Panc1 (cell line): Measurements from ENCODE around the gene COL4A1. TPM values are rescaled to one million over a fixed set of nuclear protein-coding genes. Genes with fewer than 3 reads are reported as not detected.

Source experiments
- ATAC-seq: fragments of 200-7000 bp; cut with Tn5 transposase; 2 replicates; pipeline ENCODE4 v1.9.1; 2020; ENCODE audit warnings: mild to moderate bottlenecking, moderate library complexity
- BruUV-seq: library from RNA; stranded (reverse); fragments of 400-500 nt; replicated peaks from 2 replicates; lab custom pipeline; 2021; lab: Mats Ljungman, UMichigan
- CTCF ChIA-PET: fragments of 300-600 bp; sonication (Branson Sonifier 250); formaldehyde crosslinking; loops from one replicate; lab custom pipeline; 2022; ENCODE audit warnings: antibody characterized with exemption; lab: Charles Lee
- POLR2A ChIA-PET: fragments of 300-600 bp; sonication (Branson Sonifier 250); formaldehyde crosslinking; loops from one replicate; lab custom pipeline; 2022; ENCODE audit warnings: antibody characterized with exemption; lab: Charles Lee
- DNase-seq: peaks from one replicate; pipeline ENCODE4 v3.0.0-alpha.2; 2010; ENCODE audit warnings: low read depth, low spot score
- H3K27ac ChIP-seq: 2 replicates; pipeline ENCODE4 v1.5.1; 2011; ENCODE audit warnings: mild to moderate bottlenecking, low read length, inconsistent platforms
- H3K27me3 ChIP-seq: fragments of 200-500 bp; sonication (Bioruptor generic); 2 replicates; pipeline ENCODE4 v1.6.0; 2014; ENCODE audit warnings: low read length, inconsistent platforms; ENCODE audit not compliant: control insufficient read depth, insufficient read depth
- H3K36me3 ChIP-seq: fragments of 200-500 bp; sonication (Bioruptor generic); 2 replicates; pipeline ENCODE4 v1.5.1; 2014; ENCODE audit warnings: inconsistent platforms, mild to moderate bottlenecking, low read length, moderate library complexity; ENCODE audit not compliant: control insufficient read depth, insufficient read depth
- H3K4me1 ChIP-seq: 2 replicates; pipeline ENCODE4 v1.5.1; 2011; ENCODE audit warnings: inconsistent platforms, mild to moderate bottlenecking, low read length, moderate library complexity; ENCODE audit not compliant: control insufficient read depth, insufficient read depth
- H3K4me3 ChIP-seq, 2 experiments: 2 replicates each; pipeline ENCODE4 v1.5.1; 2011 to 2012; ENCODE audit warnings: low read depth in 2 of 2, low read length in 2 of 2, mild to moderate bottlenecking in 2 of 2, inconsistent platforms in 1 of 2, moderate library complexity in 1 of 2
- H3K9me3 ChIP-seq: fragments of 200-500 bp; sonication (Bioruptor generic); 2 replicates; pipeline ENCODE4 v1.5.1; 2014; ENCODE audit warnings: low read depth, mild to moderate bottlenecking, inconsistent platforms, low read length, moderate library complexity; ENCODE audit not compliant: control insufficient read depth, insufficient read depth
- POLR2AphosphoS5 ChIP-seq: IDR thresholded peaks from 2 replicates; pipeline ENCODE4 v1.6.1; 2012; ENCODE audit warnings: mild to moderate bottlenecking, low read depth, low read length, moderate library complexity
- SIN3A ChIP-seq: IDR thresholded peaks from 2 replicates; pipeline ENCODE4 v1.6.1; 2012; ENCODE audit warnings: low read depth, mild to moderate bottlenecking, low read length, moderate library complexity, borderline replicate concordance; ENCODE audit not compliant: insufficient read depth
- TCF7L2 ChIP-seq: IDR thresholded peaks from 2 replicates; pipeline ENCODE4 v1.6.1; 2011; ENCODE audit warnings: mild to moderate bottlenecking, low read depth, low read length, inconsistent platforms
- in situ Hi-C: cut with HindIII; loops from 2 replicates; pipeline ENCODE4 v1.10.0; 2016; ENCODE audit warnings: low sequenced_read_pairs, low pct_unique_long_range_greater_than_20kb
- intact Hi-C: fragments of 100-400 bp; cut with micrococcal nuclease; formaldehyde crosslinking; loops from one replicate; pipeline ENCODE4 v1.10.0; 2022; ENCODE audit not compliant: unreplicated experiment
- total RNA-seq: library from RNA; stranded (reverse); gene quantifications from one replicate; pipeline ENCODE4 v1.2.1, GENCODE V29; 2021; ENCODE audit not compliant: unreplicated experiment
- TF ChIP-seq, protein P1 (sequence below): fragments of 450-650 bp; IDR thresholded peaks from 2 replicates; pipeline ENCODE4 v1.5.1; 2017; ENCODE audit warnings: mild to moderate bottlenecking
- TF ChIP-seq, protein P2 (sequence below), 2 experiments: IDR thresholded peaks; 2 replicates each; pipeline ENCODE4 v1.6.1; 2011 to 2012; ENCODE audit warnings: low read depth in 2 of 2, control low read depth in 1 of 2, low read length in 1 of 2, mild to moderate bottlenecking in 1 of 2, moderate library complexity in 1 of 2; ENCODE audit not compliant: insufficient read depth in 1 of 2

Gene COL4A1
- total RNA-seq, 1 experiment from 2014 or later, result 1.1 TPM

DNA sequence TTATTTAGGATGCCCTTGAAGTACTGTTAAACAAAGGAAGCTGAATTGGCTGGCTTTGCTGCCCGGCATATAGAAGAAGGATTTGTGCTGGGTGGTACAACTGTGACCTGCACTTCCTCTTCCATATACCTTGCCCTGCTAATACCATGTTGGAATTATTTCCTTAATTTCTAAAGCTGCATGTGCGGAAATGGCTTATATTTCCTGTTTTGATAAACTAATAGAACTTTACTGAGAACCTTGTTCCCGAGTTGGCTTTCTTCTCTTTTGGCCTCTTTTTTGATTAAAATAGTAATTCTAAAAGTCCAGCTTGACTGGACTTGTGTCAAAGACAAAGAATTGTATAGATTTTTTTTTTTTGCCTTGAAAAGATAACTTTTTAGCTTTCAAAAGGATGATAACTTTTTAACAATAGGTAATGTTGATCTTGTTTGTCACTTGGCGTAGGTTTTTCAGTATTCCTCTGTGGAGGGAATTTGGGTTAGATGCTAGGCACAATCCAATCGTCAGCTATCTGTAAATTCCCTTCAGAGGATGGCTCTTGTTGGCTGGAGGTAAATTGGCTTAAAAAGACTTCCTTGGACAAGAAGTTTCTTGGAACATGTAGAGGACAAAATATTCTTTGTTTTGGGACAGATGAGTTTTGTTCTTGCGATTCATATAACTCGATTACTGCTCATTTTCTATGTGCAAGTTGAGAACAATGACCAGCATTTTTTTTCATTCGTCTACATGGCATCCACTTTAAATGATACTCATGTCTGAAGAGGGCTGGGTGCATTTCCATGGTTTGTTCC is 41.5 kb upstream of the COL4A1 start:
- H3K27ac ChIP-seq, result no peak overlapping the region
- ChIA-PET CTCF (no interaction called here), POLR2A (no interaction called here)
- TF ChIP-seq TCF7L2 (no peak), SIN3A (no peak), POLR2AphosphoS5 (no peak)
- TF ChIP-seq, protein P1, sequence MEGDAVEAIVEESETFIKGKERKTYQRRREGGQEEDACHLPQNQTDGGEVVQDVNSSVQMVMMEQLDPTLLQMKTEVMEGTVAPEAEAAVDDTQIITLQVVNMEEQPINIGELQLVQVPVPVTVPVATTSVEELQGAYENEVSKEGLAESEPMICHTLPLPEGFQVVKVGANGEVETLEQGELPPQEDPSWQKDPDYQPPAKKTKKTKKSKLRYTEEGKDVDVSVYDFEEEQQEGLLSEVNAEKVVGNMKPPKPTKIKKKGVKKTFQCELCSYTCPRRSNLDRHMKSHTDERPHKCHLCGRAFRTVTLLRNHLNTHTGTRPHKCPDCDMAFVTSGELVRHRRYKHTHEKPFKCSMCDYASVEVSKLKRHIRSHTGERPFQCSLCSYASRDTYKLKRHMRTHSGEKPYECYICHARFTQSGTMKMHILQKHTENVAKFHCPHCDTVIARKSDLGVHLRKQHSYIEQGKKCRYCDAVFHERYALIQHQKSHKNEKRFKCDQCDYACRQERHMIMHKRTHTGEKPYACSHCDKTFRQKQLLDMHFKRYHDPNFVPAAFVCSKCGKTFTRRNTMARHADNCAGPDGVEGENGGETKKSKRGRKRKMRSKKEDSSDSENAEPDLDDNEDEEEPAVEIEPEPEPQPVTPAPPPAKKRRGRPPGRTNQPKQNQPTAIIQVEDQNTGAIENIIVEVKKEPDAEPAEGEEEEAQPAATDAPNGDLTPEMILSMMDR, result no peak
- TF ChIP-seq, protein P2, sequence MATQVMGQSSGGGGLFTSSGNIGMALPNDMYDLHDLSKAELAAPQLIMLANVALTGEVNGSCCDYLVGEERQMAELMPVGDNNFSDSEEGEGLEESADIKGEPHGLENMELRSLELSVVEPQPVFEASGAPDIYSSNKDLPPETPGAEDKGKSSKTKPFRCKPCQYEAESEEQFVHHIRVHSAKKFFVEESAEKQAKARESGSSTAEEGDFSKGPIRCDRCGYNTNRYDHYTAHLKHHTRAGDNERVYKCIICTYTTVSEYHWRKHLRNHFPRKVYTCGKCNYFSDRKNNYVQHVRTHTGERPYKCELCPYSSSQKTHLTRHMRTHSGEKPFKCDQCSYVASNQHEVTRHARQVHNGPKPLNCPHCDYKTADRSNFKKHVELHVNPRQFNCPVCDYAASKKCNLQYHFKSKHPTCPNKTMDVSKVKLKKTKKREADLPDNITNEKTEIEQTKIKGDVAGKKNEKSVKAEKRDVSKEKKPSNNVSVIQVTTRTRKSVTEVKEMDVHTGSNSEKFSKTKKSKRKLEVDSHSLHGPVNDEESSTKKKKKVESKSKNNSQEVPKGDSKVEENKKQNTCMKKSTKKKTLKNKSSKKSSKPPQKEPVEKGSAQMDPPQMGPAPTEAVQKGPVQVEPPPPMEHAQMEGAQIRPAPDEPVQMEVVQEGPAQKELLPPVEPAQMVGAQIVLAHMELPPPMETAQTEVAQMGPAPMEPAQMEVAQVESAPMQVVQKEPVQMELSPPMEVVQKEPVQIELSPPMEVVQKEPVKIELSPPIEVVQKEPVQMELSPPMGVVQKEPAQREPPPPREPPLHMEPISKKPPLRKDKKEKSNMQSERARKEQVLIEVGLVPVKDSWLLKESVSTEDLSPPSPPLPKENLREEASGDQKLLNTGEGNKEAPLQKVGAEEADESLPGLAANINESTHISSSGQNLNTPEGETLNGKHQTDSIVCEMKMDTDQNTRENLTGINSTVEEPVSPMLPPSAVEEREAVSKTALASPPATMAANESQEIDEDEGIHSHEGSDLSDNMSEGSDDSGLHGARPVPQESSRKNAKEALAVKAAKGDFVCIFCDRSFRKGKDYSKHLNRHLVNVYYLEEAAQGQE (IDR thresholded peaks at IDR 0.05; ENCODE audit: insufficient read depth in 1 of 2, low read depth in 2 of 2, low read length in 1 of 2), result no peak
- no peaks in the 10 kb centered on the region for H3K36me3 ChIP-seq
- no peaks in the 10 kb centered on the region for H3K9me3 ChIP-seq
- intact Hi-C loops (no loop called here), in situ Hi-C loops (no loop called here)
- no peaks in the 10 kb centered on the region for H3K4me1 ChIP-seq
- no peak for DNase-seq
- ATAC-seq, result no peak
- H3K27me3 ChIP-seq, result no peaks in the 10 kb centered on the region; the same call in 1 of the 2 replicates
- no peak overlapping the region for H3K4me3 ChIP-seq
- BruUV-seq, result no TSS peak

- Histone ChIP-seq H3K9me3 (no peaks in the 10 kb centered on the region), H3K27me3 (no peaks in the 10 kb centered on the region; the same call in 1 of the 2 replicates), H3K4me3 (no peak overlapping the region), H3K4me1 (no peaks in the 10 kb centered on the region), H3K27ac (no peak overlapping the region), H3K36me3 (no peaks in the 10 kb centered on the region)
- no TSS peak for BruUV-seq
- TF ChIP-seq TCF7L2, result no peak
- intact Hi-C loops, result no loop called here
- in situ Hi-C loops, result no loop called here
- ChIA-PET CTCF (no interaction called here), POLR2A (no interaction called here)
- DNase-seq (no peak), ATAC-seq (no peak)
Measured at GRCh38 chr13:110347535-110348308, 40.8 kb upstream of the COL4A1 start.
